HG03045 (cell line): ENCODE data around the gene LRRC74A.

ENCODE experiments used
- ATAC-seq: cut with Tn5 transposase; IDR thresholded peaks from one replicate; pipeline ENCODE4 v1.9.1; 2021; ENCODE audit warnings: mild to moderate bottlenecking, moderate library complexity; ENCODE audit not compliant: unreplicated experiment

LRRC74A gene

GRCh38 chr14:76808990-76809389, 17.2 kb upstream of the LRRC74A start:
- ATAC-seq, result no peak

- no peak for ATAC-seq
Measured at GRCh38 chr14:76810525-76810924, 15.7 kb upstream of the LRRC74A start.

GRCh38 chr14:76810953-76811400, 15.2 kb upstream of the LRRC74A start:
- ATAC-seq, result no peak

- no peak for ATAC-seq
Measured at GRCh38 chr14:76811561-76811960, 14.6 kb upstream of the LRRC74A start.

GRCh38 chr14:76812093-76812421, 14.2 kb upstream of the LRRC74A start:
- ATAC-seq, result no peak

GRCh38 chr14:76812422-76813383, 13.5 kb upstream of the LRRC74A start, which contains the start of gene ANGEL1:
ANGEL1 (minus strand) TSS chr14:76812882; CDS start chr14:76812827, 55 bp downstream.
- peak; percentile 89 for ATAC-seq

- no peak for ATAC-seq
Measured at GRCh38 chr14:76814726-76815645, 11.2 kb upstream of the LRRC74A start.

GRCh38 chr14:76820700-76821099, 5.5 kb upstream of the LRRC74A start:
- ATAC-seq, result no peak

- ATAC-seq, result no peak
Measured at GRCh38 chr14:76827696-76828296, 1.6 kb downstream of the LRRC74A start.

GRCh38 chr14:76828339-76829012, 2.3 kb downstream of the LRRC74A start:
- ATAC-seq, result no peak

- ATAC-seq, result no peak
Measured at GRCh38 chr14:76829013-76829365, 2.8 kb downstream of the LRRC74A start.

- ATAC-seq, result no peak
Measured at GRCh38 chr14:76829650-76830421, 3.6 kb downstream of the LRRC74A start.

GRCh38 chr14:76830556-76830955, 4.3 kb downstream of the LRRC74A start:
- ATAC-seq, result no peak

GRCh38 chr14:76832503-76832988, 6.3 kb downstream of the LRRC74A start:
- ATAC-seq, result no peak

GRCh38 chr14:76833011-76833410, 6.8 kb downstream of the LRRC74A start:
- no peak for ATAC-seq

- ATAC-seq, result no peak
Measured at GRCh38 chr14:76834241-76834661, 8.0 kb downstream of the LRRC74A start.

- no peak for ATAC-seq
Measured at GRCh38 chr14:76836029-76836630, 9.9 kb downstream of the LRRC74A start.

- no peak for ATAC-seq
Measured at GRCh38 chr14:76837524-76837923, 11.3 kb downstream of the LRRC74A start.

- ATAC-seq, result no peak
Measured at GRCh38 chr14:76842414-76842813, 16.2 kb downstream of the LRRC74A start.
